Activated B cell treated with CpG ODN at 0.5 μM for 24 hours (primary cell): ENCODE measurements around the gene GSE1. TPM values are rescaled to one million over a fixed set of nuclear protein-coding genes. Genes with fewer than 3 reads are reported as not detected.

Experiments
- ATAC-seq: fragments of 200-7000 bp; cut with Tn5 transposase; one replicate; pipeline ENCODE4 v1.10.0; 2021; ENCODE audit warnings: low read depth, mild to moderate bottlenecking, moderate library complexity
- CTCF ChIA-PET: fragments of 350-600 bp; sonication (Branson Sonifier 250); formaldehyde crosslinking; loops from one replicate; lab custom pipeline; 2021; ENCODE audit warnings: antibody characterized with exemption; lab: Charles Lee
- POLR2A ChIA-PET: fragments of 350-600 bp; sonication (Branson Sonifier 250); formaldehyde crosslinking; loops from one replicate; lab custom pipeline; 2021; ENCODE audit warnings: antibody characterized with exemption; lab: Charles Lee
- DNase-seq: peaks from one replicate; pipeline ENCODE4 v3.0.0; 2022
- H3K27ac Mint-ChIP-seq: one replicate; pipeline ENCODE4 v1.8.0; 2020; ENCODE audit warnings: mixed read lengths
- H3K27me3 Mint-ChIP-seq: one replicate; pipeline ENCODE4 v1.8.0; 2021; ENCODE audit warnings: mixed read lengths
- H3K36me3 Mint-ChIP-seq: one replicate; pipeline ENCODE4 v1.8.0; 2021; ENCODE audit warnings: low read depth, mixed read lengths
- H3K4me1 Mint-ChIP-seq: one replicate; pipeline ENCODE4 v1.8.0; 2021; ENCODE audit warnings: mixed read lengths
- H3K4me3 Mint-ChIP-seq: one replicate; pipeline ENCODE4 v1.8.0; 2020; ENCODE audit warnings: mild to moderate bottlenecking, mixed read lengths
- H3K9me3 Mint-ChIP-seq: one replicate; pipeline ENCODE4 v1.8.0; 2020; ENCODE audit warnings: mixed read lengths
- intact Hi-C: fragments of 100-400 bp; cut with micrococcal nuclease; formaldehyde crosslinking; loops from one replicate; pipeline ENCODE4 v1.15.1; 2024
- total RNA-seq: library from RNA; stranded (reverse); gene quantifications from 2 replicates; pipeline ENCODE4 v1.2.3, GENCODE V29; 2022
- TF ChIP-seq, protein P1 (sequence below): fragments of 200-600 bp; IDR thresholded peaks from one replicate; pipeline ENCODE4 v1.8.0; 2022; ENCODE audit warnings: antibody characterized with exemption, mild to moderate bottlenecking

The GSE1 gene
- total RNA-seq, 1 donor from 2014 or later: 48.3 TPM

DNA sequence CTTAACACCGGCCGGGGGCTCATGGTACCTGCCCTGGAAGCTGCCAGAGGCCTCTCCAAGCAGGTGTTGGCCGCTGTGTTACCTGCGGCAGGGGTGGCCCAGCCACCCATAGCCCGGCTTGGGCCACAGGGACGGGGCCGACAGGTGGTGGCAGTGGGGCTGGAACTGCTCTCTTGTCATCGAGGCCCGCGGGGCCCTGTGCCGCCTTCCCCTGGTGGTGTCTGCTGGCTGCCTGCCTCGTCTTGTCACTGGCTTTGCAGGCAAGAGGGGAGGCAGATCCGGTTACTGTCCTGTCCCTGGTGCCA lies 27.1 kb downstream of the GSE1 start:
- Mint-ChIP-seq H3K9me3 (no peaks in the 10 kb centered on the region), H3K36me3 (peaks cover 17% of the 10 kb centered on the region)
- intact Hi-C loops: no loop called here

DNA sequence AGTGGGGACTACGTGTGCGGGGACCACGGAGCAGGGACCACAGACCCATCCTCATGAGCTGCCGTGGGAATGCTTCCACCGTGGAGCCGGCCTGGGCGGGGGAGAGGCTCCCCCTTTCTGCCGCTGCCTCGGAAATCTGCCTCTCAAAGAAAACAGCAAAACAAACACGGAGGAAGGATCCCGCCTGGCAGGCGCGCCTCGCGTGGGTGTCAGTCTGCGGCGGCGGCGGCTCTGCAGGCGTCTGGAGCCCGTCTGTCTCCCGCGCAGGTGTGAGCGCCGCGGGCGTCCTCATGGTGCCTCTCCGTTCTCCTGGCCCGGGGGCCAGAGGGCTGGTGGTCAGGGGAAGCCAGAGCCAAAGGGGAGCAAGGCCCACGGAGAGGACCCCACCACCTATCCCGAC lies 27.5 kb downstream of the GSE1 start:
- DNase-seq (no peak), ATAC-seq (no peak)
- peaks cover 8% of the 10 kb centered on the region for H3K4me1 Mint-ChIP-seq
- no peak overlapping the region for H3K4me3 Mint-ChIP-seq
- intact Hi-C loops: no loop called here
- no peak overlapping the region for H3K27ac Mint-ChIP-seq
- H3K27me3 Mint-ChIP-seq: no peaks in the 10 kb centered on the region
- ChIA-PET POLR2A (no interaction called here), CTCF (no interaction called here)
- TF ChIP-seq, protein P1, sequence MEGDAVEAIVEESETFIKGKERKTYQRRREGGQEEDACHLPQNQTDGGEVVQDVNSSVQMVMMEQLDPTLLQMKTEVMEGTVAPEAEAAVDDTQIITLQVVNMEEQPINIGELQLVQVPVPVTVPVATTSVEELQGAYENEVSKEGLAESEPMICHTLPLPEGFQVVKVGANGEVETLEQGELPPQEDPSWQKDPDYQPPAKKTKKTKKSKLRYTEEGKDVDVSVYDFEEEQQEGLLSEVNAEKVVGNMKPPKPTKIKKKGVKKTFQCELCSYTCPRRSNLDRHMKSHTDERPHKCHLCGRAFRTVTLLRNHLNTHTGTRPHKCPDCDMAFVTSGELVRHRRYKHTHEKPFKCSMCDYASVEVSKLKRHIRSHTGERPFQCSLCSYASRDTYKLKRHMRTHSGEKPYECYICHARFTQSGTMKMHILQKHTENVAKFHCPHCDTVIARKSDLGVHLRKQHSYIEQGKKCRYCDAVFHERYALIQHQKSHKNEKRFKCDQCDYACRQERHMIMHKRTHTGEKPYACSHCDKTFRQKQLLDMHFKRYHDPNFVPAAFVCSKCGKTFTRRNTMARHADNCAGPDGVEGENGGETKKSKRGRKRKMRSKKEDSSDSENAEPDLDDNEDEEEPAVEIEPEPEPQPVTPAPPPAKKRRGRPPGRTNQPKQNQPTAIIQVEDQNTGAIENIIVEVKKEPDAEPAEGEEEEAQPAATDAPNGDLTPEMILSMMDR: no peak
- no peaks in the 10 kb centered on the region for H3K9me3 Mint-ChIP-seq
- H3K36me3 Mint-ChIP-seq: peaks cover 18% of the 10 kb centered on the region

More for the DNA sequence above, 27.1 kb downstream of the GSE1 start:
- CTCF ChIA-PET: no interaction called here
- POLR2A ChIA-PET: no interaction called here
- ATAC-seq: no peak
- DNase-seq: no peak
- TF ChIP-seq, protein P1: no peak
- Mint-ChIP-seq H3K4me3 (no peak overlapping the region), H3K27me3 (no peaks in the 10 kb centered on the region), H3K4me1 (peaks cover 8% of the 10 kb centered on the region), H3K27ac (no peak overlapping the region)

DNA sequence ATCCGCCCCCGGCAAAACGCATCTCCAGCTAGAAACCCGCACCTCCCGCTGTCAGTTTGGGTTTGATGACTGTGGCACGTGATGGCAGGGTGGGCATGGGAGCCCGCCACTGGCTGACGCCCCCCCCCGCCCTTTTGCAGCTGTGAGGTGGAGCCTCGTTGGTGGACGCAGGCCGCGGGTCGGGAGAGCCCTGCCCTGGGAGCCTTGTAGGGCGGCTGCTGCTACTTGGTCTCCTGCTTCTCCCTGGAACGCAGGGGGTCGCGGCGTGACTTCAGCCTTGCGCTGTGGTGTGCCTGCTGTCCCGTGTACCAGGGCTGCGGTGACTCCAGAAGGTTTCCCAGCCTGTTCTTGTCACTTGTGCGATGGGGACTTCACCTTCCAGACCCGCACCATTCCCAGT lies 28.2 kb downstream of the GSE1 start:
- no peak for DNase-seq
- H3K36me3 Mint-ChIP-seq: peaks cover 20% of the 10 kb centered on the region
- H3K4me3 Mint-ChIP-seq: no peak overlapping the region
- ATAC-seq: no peak
- H3K27ac Mint-ChIP-seq: no peak overlapping the region
- ChIA-PET POLR2A (interaction anchor here (0.5 kb wide), 1 partner anchor 38 kb away, joined by 3 read pairs; no protein-coding TSS in a partner anchor), CTCF (no interaction called here)
- TF ChIP-seq, protein P1: no peak
- no peaks in the 10 kb centered on the region for H3K9me3 Mint-ChIP-seq
- peaks cover 8% of the 10 kb centered on the region for H3K4me1 Mint-ChIP-seq
- H3K27me3 Mint-ChIP-seq: no peaks in the 10 kb centered on the region
- intact Hi-C loops: no loop called here

DNA sequence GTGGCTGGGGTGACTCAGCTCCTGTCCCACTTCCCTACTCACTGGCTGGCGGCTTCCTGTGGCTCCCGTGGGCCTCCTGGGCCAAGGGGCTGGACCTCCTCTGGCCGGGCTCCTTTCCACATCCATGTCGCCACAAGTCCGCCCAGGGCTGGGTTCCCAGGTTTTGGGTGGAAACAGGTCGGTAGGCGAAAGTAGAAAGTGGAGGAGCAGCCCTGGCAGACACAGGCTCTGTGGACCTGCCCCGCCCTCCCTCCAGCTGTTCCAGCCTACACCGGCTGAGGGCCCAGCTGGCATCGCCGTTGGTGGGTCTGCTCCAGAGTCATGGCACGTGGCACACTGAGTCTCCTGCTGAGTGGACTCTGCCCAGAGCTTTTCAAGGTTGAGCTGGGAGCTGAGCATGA lies 28.7 kb downstream of the GSE1 start:
- H3K27me3 Mint-ChIP-seq: no peaks in the 10 kb centered on the region
- peaks cover 8% of the 10 kb centered on the region for H3K4me1 Mint-ChIP-seq
- H3K36me3 Mint-ChIP-seq: peaks cover 21% of the 10 kb centered on the region
- DNase-seq (no peak), ATAC-seq (no peak)
- no peaks in the 10 kb centered on the region for H3K9me3 Mint-ChIP-seq
- no peak overlapping the region for H3K4me3 Mint-ChIP-seq
- no peak overlapping the region for H3K27ac Mint-ChIP-seq
- ChIA-PET CTCF (no interaction called here), POLR2A (interaction anchor here (0.5 kb wide), 1 partner anchor 38 kb away, joined by 3 read pairs; no protein-coding TSS in a partner anchor)
- TF ChIP-seq, protein P1: no peak
- intact Hi-C loops: no loop called here

DNA sequence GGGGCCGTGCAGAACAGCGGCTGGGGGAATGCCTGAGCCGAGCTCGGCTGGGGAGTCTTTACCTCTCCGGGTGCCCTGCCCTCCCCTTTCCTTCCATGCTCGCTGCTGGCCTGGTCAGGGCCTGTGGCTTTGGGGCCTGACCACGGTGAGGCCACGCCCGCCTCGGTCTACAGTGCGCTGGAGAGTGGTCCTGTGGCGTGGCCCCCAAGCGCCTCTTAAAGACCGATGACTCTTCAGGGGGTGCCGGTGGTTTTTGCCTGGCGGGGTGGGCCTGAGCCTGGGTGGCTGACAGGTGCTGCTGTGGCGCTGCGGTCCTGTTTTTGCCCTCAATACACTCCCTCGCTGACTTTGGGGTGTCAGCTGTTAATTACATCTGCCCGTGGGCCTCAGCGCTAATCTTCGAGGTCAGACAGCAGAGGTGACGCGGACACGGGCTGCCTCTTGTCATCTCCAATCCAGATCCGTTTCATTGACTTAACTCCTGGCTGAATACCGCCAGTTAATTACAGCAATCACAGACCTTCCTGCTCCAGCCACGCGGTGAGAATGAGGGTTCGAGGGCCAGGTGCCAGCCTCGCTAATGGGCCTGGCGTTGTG lies 29.7 kb downstream of the GSE1 start:
- Mint-ChIP-seq H3K36me3 (peaks cover 21% of the 10 kb centered on the region), H3K4me3 (no peak overlapping the region), H3K27me3 (no peaks in the 10 kb centered on the region), H3K9me3 (no peaks in the 10 kb centered on the region), H3K4me1 (peaks cover 5% of the 10 kb centered on the region), H3K27ac (no peak overlapping the region)
- intact Hi-C loops: no loop called here
- POLR2A ChIA-PET: no interaction called here
- no peak for ATAC-seq
- TF ChIP-seq, protein P1: no peak
- CTCF ChIA-PET: interaction anchor here (1.0 kb wide), 1 partner anchor 27 kb away, joined by 3 read pairs; no protein-coding TSS in a partner anchor
- DNase-seq: no peak
